GM18502 (cell line): ENCODE measurements around the gene RICTOR.

Experiments
- ATAC-seq: cut with Tn5 transposase; IDR thresholded peaks from one replicate; pipeline ENCODE4 v1.9.1; 2021; ENCODE audit warnings: mild to moderate bottlenecking; ENCODE audit not compliant: unreplicated experiment, poor library complexity

Gene RICTOR

GRCh38 chr5:38905516-38905915, 168.7 kb downstream of the RICTOR start:
- no peak for ATAC-seq

GRCh38 chr5:38899936-38900335, 174.3 kb downstream of the RICTOR start:
- no peak for ATAC-seq

- no peak for ATAC-seq
These were observed 177.4 kb downstream of the RICTOR start for GRCh38 chr5:38896760-38897159.

- no peak for ATAC-seq
These were observed 181.8 kb downstream of the RICTOR start for GRCh38 chr5:38892363-38892762.

GRCh38 chr5:38891563-38891962, 182.6 kb downstream of the RICTOR start:
- no peak for ATAC-seq

GRCh38 chr5:38889424-38889823, 184.8 kb downstream of the RICTOR start:
- no peak for ATAC-seq

- ATAC-seq, result no peak
These were observed 186.2 kb downstream of the RICTOR start for GRCh38 chr5:38888041-38888440.
